ENCODE measurements around the gene ANTXR2. TPM values are rescaled to one million over a fixed set of nuclear protein-coding genes. Genes with fewer than 3 reads are reported as not detected.

Gene ANTXR2
- total and polyA plus RNA-seq, 2 of the 13 experiments (the other 11 are each of a cell fraction or from before 2014, with no cell fraction given): 4.6 to 14.5 TPM

DNA sequence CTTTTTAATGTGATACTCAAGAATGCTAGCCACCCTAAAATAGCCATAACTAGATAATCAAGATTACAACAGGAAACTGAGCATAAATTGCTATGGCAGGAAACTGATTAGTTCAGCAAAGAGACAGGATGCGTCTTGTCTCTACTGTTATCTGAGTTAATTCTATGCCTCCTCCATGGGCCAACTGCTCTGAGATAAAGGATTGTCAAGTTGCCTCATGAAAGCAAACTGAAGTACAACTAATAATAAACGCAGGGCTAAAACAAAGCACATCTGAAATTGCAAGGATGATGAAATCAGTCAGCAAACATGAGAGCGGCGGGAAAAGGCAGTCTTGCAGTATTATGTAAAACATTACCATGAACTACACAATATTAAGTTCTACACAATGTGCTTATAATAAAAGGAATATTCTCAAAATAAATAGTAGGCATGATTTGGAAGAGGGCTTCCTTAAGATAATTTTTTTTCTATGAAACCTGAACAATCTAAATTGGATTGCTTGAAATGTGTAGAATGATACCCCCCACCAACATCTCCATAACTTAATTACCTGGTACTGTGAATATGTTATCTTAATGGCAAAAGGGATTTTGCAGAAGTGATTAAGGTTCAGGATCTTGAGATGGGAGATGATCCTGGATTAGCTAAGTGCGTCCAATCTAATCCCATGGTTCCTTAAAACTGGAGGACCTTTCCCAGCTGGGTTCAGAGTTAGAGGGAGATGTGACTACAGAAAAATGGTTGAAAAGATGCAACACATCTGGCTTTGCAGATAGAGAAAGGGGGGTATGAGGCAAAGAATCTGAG lies 65.9 kb downstream of the ANTXR2 start (continued):
- TF ChIP-seq PPARG (CRISPR knock-in tag; conservative IDR thresholded peaks at IDR 0.05) (no peak), FOXA1 (IDR thresholded peaks at IDR 0.05) (no peak), FOXA1 (CRISPR knock-in tag; IDR thresholded peaks at IDR 0.05) (peak; percentile 51), ZBTB21 (CRISPR knock-in tag; IDR thresholded peaks at IDR 0.05) (no peak), PRDM10 (CRISPR knock-in tag; IDR thresholded peaks at IDR 0.05; ENCODE audit: low read depth) (no peak), THYN1 (CRISPR knock-in tag; IDR thresholded peaks at IDR 0.05; ENCODE audit: borderline replicate concordance, low read depth) (no peak), KLF9 (CRISPR knock-in tag; IDR thresholded peaks at IDR 0.05; ENCODE audit: low read depth) (no peak), CEBPB (IDR thresholded peaks at IDR 0.05; ENCODE audit: borderline replicate concordance, low read depth, low read length) (peak; percentile 91), BHLHE40 (IDR thresholded peaks at IDR 0.05; ENCODE audit: low read length) (no peak), HES4 (CRISPR knock-in tag; IDR thresholded peaks at IDR 0.05; ENCODE audit: borderline replicate concordance) (no peak), POLR2G (IDR thresholded peaks at IDR 0.05; ENCODE audit: low read depth, low read length) (no peak), ZNF614 (CRISPR knock-in tag; IDR thresholded peaks at IDR 0.05; ENCODE audit: borderline replicate concordance) (peak; percentile 53; the same call in 1 of the 2 replicates), ZZZ3 (CRISPR knock-in tag; IDR thresholded peaks at IDR 0.05; ENCODE audit: borderline replicate concordance) (no peak), EP300 (IDR thresholded peaks at IDR 0.05; ENCODE audit: low read depth in 2 of 2, low read length in 2 of 2) (peak in 1 of 2 experiments; percentile 46; a peak in 2 of 4 replicates), EP300 (CRISPR knock-in tag; IDR thresholded peaks at IDR 0.05; ENCODE audit: borderline replicate concordance) (no peak), SAP130 (CRISPR knock-in tag; IDR thresholded peaks at IDR 0.05; ENCODE audit: low read depth) (peak; percentile 43), ZNF253 (CRISPR knock-in tag; IDR thresholded peaks at IDR 0.05; ENCODE audit: borderline replicate concordance) (no peak), FOSL2 (CRISPR knock-in tag; IDR thresholded peaks at IDR 0.05) (peak; percentile 55), CENPBD1 (CRISPR knock-in tag; IDR thresholded peaks at IDR 0.05; ENCODE audit: borderline replicate concordance, low read depth) (no peak), ZMAT3 (CRISPR knock-in tag; conservative IDR thresholded peaks at IDR 0.05) (no peak), BCL6 (CRISPR knock-in tag; IDR thresholded peaks at IDR 0.05) (0 out of 2 replicates have a peak, but pooled peaks have one; percentile 11), ZNF652 (CRISPR knock-in tag; IDR thresholded peaks at IDR 0.05; ENCODE audit: borderline replicate concordance, low read depth) (no peak), MIER3 (CRISPR knock-in tag; IDR thresholded peaks at IDR 0.05; ENCODE audit: borderline replicate concordance) (no peak), ZNF180 (CRISPR knock-in tag; IDR thresholded peaks at IDR 0.05; ENCODE audit: borderline replicate concordance, low read depth) (no peak), ZFY (CRISPR knock-in tag; IDR thresholded peaks at IDR 0.05) (no peak), SOX6 (IDR thresholded peaks at IDR 0.05) (no peak), SOX6 (CRISPR knock-in tag; IDR thresholded peaks at IDR 0.05) (peak; percentile 89)
- TF ChIP-seq, protein P1, sequence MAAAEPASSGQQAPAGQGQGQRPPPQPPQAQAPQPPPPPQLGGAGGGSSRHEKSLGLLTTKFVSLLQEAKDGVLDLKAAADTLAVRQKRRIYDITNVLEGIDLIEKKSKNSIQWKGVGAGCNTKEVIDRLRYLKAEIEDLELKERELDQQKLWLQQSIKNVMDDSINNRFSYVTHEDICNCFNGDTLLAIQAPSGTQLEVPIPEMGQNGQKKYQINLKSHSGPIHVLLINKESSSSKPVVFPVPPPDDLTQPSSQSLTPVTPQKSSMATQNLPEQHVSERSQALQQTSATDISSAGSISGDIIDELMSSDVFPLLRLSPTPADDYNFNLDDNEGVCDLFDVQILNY (CRISPR knock-in tag; conservative IDR thresholded peaks at IDR 0.05): no peak

Measured in HepG2 (cell line).